GM12864 (cell line): ENCODE data around the gene CYFIP1.

Experiments used
- DNase-seq: peaks from one replicate; pipeline ENCODE4 v3.0.0-alpha.2; 2011; ENCODE audit warnings: low read depth
- H3K4me3 ChIP-seq: 2 replicates; pipeline ENCODE4 v1.5.1; 2011; ENCODE audit warnings: mild to moderate bottlenecking, low read depth, low read length, control low read depth
- CTCF ChIP-seq: IDR thresholded peaks from 2 replicates; pipeline ENCODE4 v1.5.1; 2011; ENCODE audit warnings: low read depth, mild to moderate bottlenecking, moderate library complexity, low read length, control low read depth, inconsistent platforms; ENCODE audit errors: missing control alignments

Gene CYFIP1

GRCh38 chr15:22839046-22839695 lies 141.0 kb downstream of the CYFIP1 start:
- TF ChIP-seq CTCF: no peak
- DNase-seq: no peak
- peak overlapping the region; percentile 98 for H3K4me3 ChIP-seq

GRCh38 chr15:22838292-22839042 lies 141.7 kb downstream of the CYFIP1 start, which contains the start of gene NIPA2:
TSS of gene NIPA2 (plus strand) at chr15:22838666. CDS start at chr15:22851732, 13,066 bp downstream.
- peak within 1 kb of the TSS; percentile 98 for H3K4me3 ChIP-seq

GRCh38 chr15:22831473-22831872 lies 148.7 kb downstream of the CYFIP1 start:
- no peak for DNase-seq
- no peak overlapping the region for H3K4me3 ChIP-seq
- TF ChIP-seq CTCF: no peak

More at GRCh38 chr15:22838292-22839042, 141.7 kb downstream of the CYFIP1 start, which contains the start of gene NIPA2:
- peak; percentile 89 for DNase-seq
- no peak for TF ChIP-seq CTCF

GRCh38 chr15:22827125-22827524 lies 153.0 kb downstream of the CYFIP1 start:
- no peak for TF ChIP-seq CTCF

GRCh38 chr15:22823495-22824128 lies 156.6 kb downstream of the CYFIP1 start:
- no peak for DNase-seq
- H3K4me3 ChIP-seq: no peak overlapping the region
- TF ChIP-seq CTCF: no peak

More at GRCh38 chr15:22827125-22827524, 153.0 kb downstream of the CYFIP1 start:
- no peak overlapping the region for H3K4me3 ChIP-seq
- DNase-seq: no peak

- no peak for DNase-seq
- TF ChIP-seq CTCF: no peak
- no peak overlapping the region for H3K4me3 ChIP-seq
Observed at GRCh38 chr15:22819651-22820050, 160.5 kb downstream of the CYFIP1 start.
